ENCODE measurements around the gene AGXT.

DNA sequence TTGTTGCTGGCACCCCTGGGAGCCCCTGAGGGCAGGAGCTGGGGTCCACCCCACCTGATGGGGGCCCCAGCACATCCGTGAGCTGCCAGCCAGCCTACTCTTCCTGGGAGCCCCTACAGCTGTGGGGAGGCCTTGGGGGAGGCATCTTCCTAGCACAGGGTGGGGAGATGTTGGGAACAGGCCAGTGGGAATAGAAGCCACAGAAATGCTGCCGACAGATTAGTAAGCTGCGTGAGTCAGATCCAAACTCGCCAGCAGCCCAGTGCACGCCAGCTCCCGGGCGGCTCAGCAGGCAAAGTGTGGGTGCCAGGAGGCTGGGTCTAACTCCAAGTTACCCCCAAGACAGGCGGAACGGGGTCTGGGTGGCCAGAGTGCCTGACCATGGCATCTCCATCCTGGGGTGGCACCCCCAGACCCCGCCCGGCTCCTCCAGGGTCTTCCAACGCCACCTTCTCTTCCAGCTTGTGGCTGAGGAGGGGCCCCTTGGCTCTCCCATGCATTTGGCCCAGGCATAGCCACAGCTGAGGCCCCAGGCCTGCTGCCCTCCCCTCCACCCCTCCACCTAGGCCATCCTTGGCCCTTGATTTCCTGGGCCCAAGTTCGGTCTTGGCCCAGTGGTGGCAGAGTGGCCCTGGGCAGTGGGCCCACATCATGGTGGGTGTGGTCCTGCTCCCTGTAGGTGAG lies 52.8 kb downstream of the AGXT start:
- TF ChIP-seq, protein P1, sequence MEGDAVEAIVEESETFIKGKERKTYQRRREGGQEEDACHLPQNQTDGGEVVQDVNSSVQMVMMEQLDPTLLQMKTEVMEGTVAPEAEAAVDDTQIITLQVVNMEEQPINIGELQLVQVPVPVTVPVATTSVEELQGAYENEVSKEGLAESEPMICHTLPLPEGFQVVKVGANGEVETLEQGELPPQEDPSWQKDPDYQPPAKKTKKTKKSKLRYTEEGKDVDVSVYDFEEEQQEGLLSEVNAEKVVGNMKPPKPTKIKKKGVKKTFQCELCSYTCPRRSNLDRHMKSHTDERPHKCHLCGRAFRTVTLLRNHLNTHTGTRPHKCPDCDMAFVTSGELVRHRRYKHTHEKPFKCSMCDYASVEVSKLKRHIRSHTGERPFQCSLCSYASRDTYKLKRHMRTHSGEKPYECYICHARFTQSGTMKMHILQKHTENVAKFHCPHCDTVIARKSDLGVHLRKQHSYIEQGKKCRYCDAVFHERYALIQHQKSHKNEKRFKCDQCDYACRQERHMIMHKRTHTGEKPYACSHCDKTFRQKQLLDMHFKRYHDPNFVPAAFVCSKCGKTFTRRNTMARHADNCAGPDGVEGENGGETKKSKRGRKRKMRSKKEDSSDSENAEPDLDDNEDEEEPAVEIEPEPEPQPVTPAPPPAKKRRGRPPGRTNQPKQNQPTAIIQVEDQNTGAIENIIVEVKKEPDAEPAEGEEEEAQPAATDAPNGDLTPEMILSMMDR (IDR thresholded peaks at IDR 0.05): no peak
- TF ChIP-seq POLR2A (IDR thresholded peaks at IDR 0.05): no peak

Data from esophagus squamous epithelium (tissue), 4 donors.